GM20000 (cell line): Measurements from ENCODE around the gene EPB41L3.

Experiments used
- DNase-seq: peaks from one replicate; pipeline ENCODE4 v3.0.0; 2012; ENCODE audit warnings: low spot score
- CTCF ChIP-seq: IDR thresholded peaks from 2 replicates; pipeline ENCODE4 v1.5.1; 2012; ENCODE audit warnings: mild to moderate bottlenecking, control low read depth; ENCODE audit errors: extremely low read depth, missing control alignments

The EPB41L3 gene

GRCh38 chr18:5422626-5423025, 121.2 kb downstream of the EPB41L3 start:
- no peak for TF ChIP-seq CTCF
- DNase-seq, result no peak

- DNase-seq, result no peak
- TF ChIP-seq CTCF, result no peak
These were observed 121.8 kb downstream of the EPB41L3 start for GRCh38 chr18:5421981-5422380.

- TF ChIP-seq CTCF, result no peak
- DNase-seq, result no peak
These were observed 122.9 kb downstream of the EPB41L3 start for GRCh38 chr18:5420906-5421305.

GRCh38 chr18:5419601-5420000, 124.2 kb downstream of the EPB41L3 start:
- no peak for TF ChIP-seq CTCF
- DNase-seq, result no peak

GRCh38 chr18:5419030-5419429, 124.8 kb downstream of the EPB41L3 start:
- no peak for TF ChIP-seq CTCF
- no peak for DNase-seq

GRCh38 chr18:5417342-5417741, 126.5 kb downstream of the EPB41L3 start:
- no peak for TF ChIP-seq CTCF
- no peak for DNase-seq

- no peak for TF ChIP-seq CTCF
- DNase-seq, result no peak
These were observed 127.7 kb downstream of the EPB41L3 start for GRCh38 chr18:5416112-5416511.
